OCI-LY1 (cell line): ENCODE results near the gene ARHGEF4.

Source experiments
- H2AFZ ChIP-seq: fragments of 200-600 bp; sonication (generic), shearing (Covaris generic); 2 replicates; pipeline ENCODE4 v1.6.0; 2014; ENCODE audit warnings: antibody characterized with exemption, mild to moderate bottlenecking, low read length
- H3F3A ChIP-seq: fragments of 200-600 bp; sonication (generic), shearing (Covaris generic); 2 replicates; pipeline ENCODE4 v1.6.0; 2014; ENCODE audit warnings: mild to moderate bottlenecking, antibody characterized with exemption, low read length, moderate library complexity; ENCODE audit not compliant: insufficient read depth
- H3K27ac ChIP-seq: fragments of 200-600 bp; sonication (generic); 2 replicates; pipeline ENCODE4 v1.5.1; 2014; ENCODE audit warnings: low read length, mixed run types, mild to moderate bottlenecking, low read depth; ENCODE audit not compliant: poor library complexity, severe bottlenecking
- H3K27me3 ChIP-seq: fragments of 200-600 bp; sonication (generic); 2 replicates; pipeline ENCODE4 v1.6.0; 2014; ENCODE audit warnings: antibody characterized with exemption, mild to moderate bottlenecking, low read length, moderate library complexity; ENCODE audit not compliant: insufficient read depth
- H3K36me3 ChIP-seq: fragments of 200-600 bp; sonication (generic); 2 replicates; pipeline ENCODE4 v1.6.1; 2014; ENCODE audit warnings: mild to moderate bottlenecking, antibody characterized with exemption, low read length, moderate library complexity, mixed read lengths; ENCODE audit not compliant: insufficient read depth
- H3K4me1 ChIP-seq: fragments of 200-600 bp; sonication (generic); 2 replicates; pipeline ENCODE4 v1.5.1; 2014; ENCODE audit warnings: mild to moderate bottlenecking, low read length, moderate library complexity; ENCODE audit not compliant: insufficient read depth, severe bottlenecking
- H3K4me2 ChIP-seq: fragments of 200-600 bp; sonication (generic), shearing (Covaris generic); 2 replicates; pipeline ENCODE4 v1.6.1; 2014; ENCODE audit warnings: low read length
- H3K4me3 ChIP-seq: fragments of 200-600 bp; sonication (generic); 2 replicates; pipeline ENCODE4 v1.5.1; 2014; ENCODE audit warnings: low read length, low read depth, mild to moderate bottlenecking, mixed read lengths; ENCODE audit not compliant: poor library complexity, severe bottlenecking
- H3K79me2 ChIP-seq: fragments of 200-600 bp; shearing (Covaris generic); 2 replicates; pipeline ENCODE4 v1.6.1; 2016; ENCODE audit warnings: mixed run types, low read length, mixed read lengths; ENCODE audit not compliant: insufficient read depth
- H3K9ac ChIP-seq: fragments of 200-600 bp; sonication (generic), shearing (Covaris generic); 2 replicates; pipeline ENCODE4 v1.6.1; 2014; ENCODE audit warnings: mild to moderate bottlenecking, low read length, mixed read lengths
- H3K9me2 ChIP-seq: fragments of 200-600 bp; sonication (generic), shearing (Covaris generic); 2 replicates; pipeline ENCODE4 v1.6.1; 2014; ENCODE audit warnings: low read depth, mild to moderate bottlenecking, low read length, mixed read lengths
- H3K9me3 ChIP-seq: fragments of 200-600 bp; shearing (Covaris generic); 2 replicates; pipeline ENCODE4 v1.6.1; 2014; ENCODE audit warnings: low read length, mixed read lengths
- H4K20me1 ChIP-seq: fragments of 200-600 bp; sonication (generic), shearing (Covaris generic); 2 replicates; pipeline ENCODE4 v1.6.0; 2016; ENCODE audit warnings: mild to moderate bottlenecking, low read length; ENCODE audit not compliant: insufficient read depth
- EZH2 ChIP-seq: fragments of 200-600 bp; sonication (generic), shearing (Covaris generic); IDR thresholded peaks from 2 replicates; pipeline ENCODE4 v1.8.0; 2017; ENCODE audit warnings: borderline replicate concordance, mixed run types, mild to moderate bottlenecking, antibody characterized with exemption, low read length, moderate library complexity, mixed read lengths
- TF ChIP-seq, protein P1 (sequence below): fragments of 200-600 bp; sonication (generic), shearing (Covaris generic); IDR thresholded peaks from 2 replicates; pipeline ENCODE4 v1.5.1; 2017; ENCODE audit warnings: mild to moderate bottlenecking, antibody characterized with exemption, low read length, moderate library complexity, mixed read lengths

Gene ARHGEF4

GRCh38 chr2:131016826-131017741 lies 180.4 kb downstream of the ARHGEF4 start:
- Histone ChIP-seq H3K9me2 (no peaks in the 10 kb centered on the region), H3K36me3 (no peaks in the 10 kb centered on the region), H3K4me2 (no peak overlapping the region), H3F3A (no peaks in the 10 kb centered on the region), H3K9me3 (no peaks in the 10 kb centered on the region), H3K27me3 (no peaks in the 10 kb centered on the region), H3K79me2 (no peaks in the 10 kb centered on the region), H4K20me1 (no peaks in the 10 kb centered on the region), H3K9ac (no peak overlapping the region), H2AFZ (no peak overlapping the region), H3K4me3 (no peak overlapping the region), H3K27ac (no peak overlapping the region), H3K4me1 (no peaks in the 10 kb centered on the region)
- no peak for TF ChIP-seq EZH2
- TF ChIP-seq, protein P1, sequence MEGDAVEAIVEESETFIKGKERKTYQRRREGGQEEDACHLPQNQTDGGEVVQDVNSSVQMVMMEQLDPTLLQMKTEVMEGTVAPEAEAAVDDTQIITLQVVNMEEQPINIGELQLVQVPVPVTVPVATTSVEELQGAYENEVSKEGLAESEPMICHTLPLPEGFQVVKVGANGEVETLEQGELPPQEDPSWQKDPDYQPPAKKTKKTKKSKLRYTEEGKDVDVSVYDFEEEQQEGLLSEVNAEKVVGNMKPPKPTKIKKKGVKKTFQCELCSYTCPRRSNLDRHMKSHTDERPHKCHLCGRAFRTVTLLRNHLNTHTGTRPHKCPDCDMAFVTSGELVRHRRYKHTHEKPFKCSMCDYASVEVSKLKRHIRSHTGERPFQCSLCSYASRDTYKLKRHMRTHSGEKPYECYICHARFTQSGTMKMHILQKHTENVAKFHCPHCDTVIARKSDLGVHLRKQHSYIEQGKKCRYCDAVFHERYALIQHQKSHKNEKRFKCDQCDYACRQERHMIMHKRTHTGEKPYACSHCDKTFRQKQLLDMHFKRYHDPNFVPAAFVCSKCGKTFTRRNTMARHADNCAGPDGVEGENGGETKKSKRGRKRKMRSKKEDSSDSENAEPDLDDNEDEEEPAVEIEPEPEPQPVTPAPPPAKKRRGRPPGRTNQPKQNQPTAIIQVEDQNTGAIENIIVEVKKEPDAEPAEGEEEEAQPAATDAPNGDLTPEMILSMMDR: no peak

DNA sequence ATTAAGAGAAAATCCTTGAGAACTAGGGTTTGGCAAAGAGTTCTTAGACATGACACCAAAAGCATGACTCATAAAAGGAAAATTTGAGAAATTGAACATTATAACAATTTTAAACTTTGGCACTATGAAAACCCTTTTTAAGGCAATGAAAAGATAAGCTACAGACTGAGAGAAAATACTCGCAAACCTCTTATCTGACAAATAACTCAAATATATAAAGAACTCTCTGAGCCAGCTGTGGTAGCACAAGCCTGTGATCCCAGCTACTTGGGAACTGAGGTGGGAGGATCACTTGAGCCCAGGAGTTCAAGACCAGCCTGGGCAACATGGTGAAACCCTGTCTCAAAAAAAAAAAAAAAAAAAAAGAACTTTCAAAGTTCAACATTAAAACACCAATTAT lies 186.0 kb downstream of the ARHGEF4 start:
- Histone ChIP-seq H3K27me3 (no peaks in the 10 kb centered on the region; the same call in 1 of the 2 replicates), H4K20me1 (no peaks in the 10 kb centered on the region), H3K27ac (no peak overlapping the region), H3K9ac (no peak overlapping the region), H2AFZ (no peak overlapping the region), H3F3A (no peaks in the 10 kb centered on the region), H3K4me3 (no peak overlapping the region), H3K9me2 (no peaks in the 10 kb centered on the region), H3K9me3 (0 out of 2 replicates have a peak, but pooled peaks cover 4% of the 10 kb centered on the region), H3K4me1 (no peaks in the 10 kb centered on the region), H3K79me2 (no peaks in the 10 kb centered on the region), H3K36me3 (no peaks in the 10 kb centered on the region), H3K4me2 (no peak overlapping the region)
- TF ChIP-seq, protein P1: no peak
- TF ChIP-seq EZH2: no peak

DNA sequence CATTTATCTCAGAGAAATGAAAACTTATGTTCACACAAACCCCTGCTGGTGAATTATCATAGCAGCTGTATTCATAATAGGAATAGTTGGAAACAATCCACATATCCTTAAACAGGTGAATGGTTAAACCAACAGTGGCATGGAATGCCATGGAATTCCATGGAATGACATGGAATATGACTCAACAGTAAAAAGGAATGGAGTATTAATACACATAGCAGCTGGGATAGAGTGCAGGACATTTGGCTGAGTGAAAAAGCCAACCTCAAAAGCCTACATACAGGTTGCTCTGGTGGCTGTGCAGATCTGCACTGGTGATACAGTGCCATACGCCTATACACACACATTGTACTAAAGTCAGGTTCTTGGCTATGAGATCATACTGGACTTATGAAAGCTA lies 187.0 kb downstream of the ARHGEF4 start:
- Histone ChIP-seq H3K4me3 (no peak overlapping the region), H3K4me1 (no peaks in the 10 kb centered on the region), H3K9me2 (no peaks in the 10 kb centered on the region), H3K4me2 (no peak overlapping the region), H3K9ac (no peak overlapping the region), H3K27ac (no peak overlapping the region), H3F3A (no peaks in the 10 kb centered on the region), H3K27me3 (no peaks in the 10 kb centered on the region; the same call in 1 of the 2 replicates), H3K9me3 (0 out of 2 replicates have a peak, but pooled peaks cover 4% of the 10 kb centered on the region), H3K79me2 (no peaks in the 10 kb centered on the region), H3K36me3 (no peaks in the 10 kb centered on the region), H2AFZ (no peak overlapping the region), H4K20me1 (no peaks in the 10 kb centered on the region)
- TF ChIP-seq EZH2: no peak
- TF ChIP-seq, protein P1: no peak
